HG03159 (cell line): ENCODE measurements around the gene ITGA1.
"Not testable (repeated sequence)": the region's sequence is repeated elsewhere in the genome, so short reads cannot be mapped to it uniquely, and the experiment has no call there.

Source experiments
- ATAC-seq: cut with Tn5 transposase; IDR thresholded peaks from one replicate; pipeline ENCODE4 v1.9.1; 2021; ENCODE audit warnings: mild to moderate bottlenecking, moderate library complexity; ENCODE audit not compliant: unreplicated experiment

ITGA1 gene

GRCh38 chr5:52861368-52861767, 73.7 kb downstream of the ITGA1 start:
- no peak for ATAC-seq

- no peak for ATAC-seq
These were observed 76.1 kb downstream of the ITGA1 start for GRCh38 chr5:52863715-52864290.

GRCh38 chr5:52864371-52864770, 76.7 kb downstream of the ITGA1 start:
- ATAC-seq: no peak

GRCh38 chr5:52864884-52865283, 77.2 kb downstream of the ITGA1 start:
- no peak for ATAC-seq

GRCh38 chr5:52865991-52866390, 78.3 kb downstream of the ITGA1 start:
- not testable (repeated sequence) for ATAC-seq

GRCh38 chr5:52867809-52868208, 80.1 kb downstream of the ITGA1 start:
- no peak for ATAC-seq

- ATAC-seq: no peak
These were observed 80.7 kb downstream of the ITGA1 start for GRCh38 chr5:52868417-52868816.

GRCh38 chr5:52869391-52869790, 81.7 kb downstream of the ITGA1 start:
- ATAC-seq: no peak

- no peak for ATAC-seq
These were observed 82.7 kb downstream of the ITGA1 start for GRCh38 chr5:52870448-52870847.

- ATAC-seq: no peak
These were observed 88.1 kb downstream of the ITGA1 start for GRCh38 chr5:52875827-52876226.

GRCh38 chr5:52876456-52876855, 88.7 kb downstream of the ITGA1 start:
- no peak for ATAC-seq

- ATAC-seq: no peak
These were observed 90.9 kb downstream of the ITGA1 start for GRCh38 chr5:52878656-52879055.

GRCh38 chr5:52880541-52880940, 92.8 kb downstream of the ITGA1 start:
- ATAC-seq: no peak

- ATAC-seq: no peak
These were observed 93.8 kb downstream of the ITGA1 start for GRCh38 chr5:52881468-52881867.

GRCh38 chr5:52883110-52883509, 95.4 kb downstream of the ITGA1 start:
- no peak for ATAC-seq

GRCh38 chr5:52884453-52884852, 96.7 kb downstream of the ITGA1 start:
- ATAC-seq: no peak

GRCh38 chr5:52885614-52886013, 97.9 kb downstream of the ITGA1 start:
- ATAC-seq: no peak

GRCh38 chr5:52886206-52886605, 98.5 kb downstream of the ITGA1 start:
- ATAC-seq: no peak

- no peak for ATAC-seq
These were observed 99.3 kb downstream of the ITGA1 start for GRCh38 chr5:52887066-52887465.

GRCh38 chr5:52888363-52888762, 100.6 kb downstream of the ITGA1 start:
- no peak for ATAC-seq

- ATAC-seq: no peak
These were observed 104.6 kb downstream of the ITGA1 start for GRCh38 chr5:52892242-52892878.

- ATAC-seq: no peak
These were observed 105.4 kb downstream of the ITGA1 start for GRCh38 chr5:52893105-52893504.

GRCh38 chr5:52893863-52894262, 106.1 kb downstream of the ITGA1 start:
- ATAC-seq: no peak
